RWPE1 (cell line): Measurements from ENCODE around the gene MMP27.
"Not testable (repeated sequence)": the region's sequence is repeated elsewhere in the genome, so short reads cannot be mapped to it uniquely, and the experiment has no call there.

Experiments
- CTCF ChIA-PET: fragments of 350-600 bp; sonication (Branson Sonifier 250); formaldehyde crosslinking; extraction: SDS; loops from one replicate; lab custom pipeline; 2021; lab: Yijun Ruan, JAX
- POLR2A ChIA-PET: fragments of 400-600 bp; formaldehyde crosslinking; extraction: SDS; loops from one replicate; lab custom pipeline; 2020; ENCODE audit warnings: antibody characterized with exemption; ENCODE audit not compliant: low non-redundant PET; lab: Yijun Ruan, JAX
- DNase-seq: peaks from one replicate; pipeline ENCODE4 v3.0.0; 2012; ENCODE audit warnings: low spot score
- H3K27ac ChIP-seq: fragments of 450-650 bp; 2 replicates; pipeline ENCODE4 v1.5.1; 2017
- CTCF ChIP-seq: fragments of 450-650 bp; conservative IDR thresholded peaks from 2 replicates; pipeline ENCODE4 v1.5.1; 2017; ENCODE audit warnings: low read depth, mild to moderate bottlenecking

Gene MMP27

GRCh38 chr11:102705626-102706025 is at the start of gene MMP27:
MMP27 (minus strand) TSS chr11:102705769; CDS start chr11:102705714, 55 bp downstream.
- H3K27ac ChIP-seq: no peak within 1 kb of the TSS
- CTCF ChIA-PET: no interaction called here
- DNase-seq: no peak

GRCh38 chr11:102753267-102753666 is 47.7 kb upstream of the MMP27 start:
- ChIA-PET POLR2A (no interaction called here), CTCF (interaction anchor here (0.7 to 1.2 kb wide), 2 partner anchors 27 to 214 kb away, joined by 3 read pairs; partner anchors contain the start of gene MMP10)
- no peak overlapping the region for H3K27ac ChIP-seq
- no peak for TF ChIP-seq CTCF
- DNase-seq: no peak

More at GRCh38 chr11:102705626-102706025, at the start of gene MMP27:
- no peak for TF ChIP-seq CTCF
- POLR2A ChIA-PET: no interaction called here

GRCh38 chr11:102751673-102752072 is 46.1 kb upstream of the MMP27 start:
- TF ChIP-seq CTCF: no peak
- DNase-seq: no peak
- H3K27ac ChIP-seq: no peak overlapping the region
- CTCF ChIA-PET: no interaction called here
- POLR2A ChIA-PET: no interaction called here

GRCh38 chr11:102749101-102749722 is 43.6 kb upstream of the MMP27 start:
- H3K27ac ChIP-seq: no peak overlapping the region
- no peak for DNase-seq
- CTCF ChIA-PET: no interaction called here
- POLR2A ChIA-PET: no interaction called here
- no peak for TF ChIP-seq CTCF

- peak overlapping the region; percentile 70 for H3K27ac ChIP-seq
- DNase-seq, CTCF ChIA-PET, POLR2A ChIA-PET: not testable (repeated sequence)
Observed at GRCh38 chr11:102746746-102747578, 41.4 kb upstream of the MMP27 start.

GRCh38 chr11:102734650-102735049 is 29.1 kb upstream of the MMP27 start:
- no peak for TF ChIP-seq CTCF
- no peak overlapping the region for H3K27ac ChIP-seq
- ChIA-PET POLR2A (no interaction called here), CTCF (interaction anchor here (0.6 to 1.4 kb wide), 4 partner anchors 16 to 368 kb away, joined by 3 to 4 read pairs (median 4); no protein-coding TSS in a partner anchor)
- DNase-seq: no peak
